NCI-H2107 treated with DMSO at 0.1 percent for 48 hours (cell line): ENCODE measurements around the gene SV2C.

ENCODE experiments used
- DNase-seq: peaks from one replicate; lab custom pipeline; 2025; ENCODE audit not compliant: unreplicated experiment; lab: John Stamatoyannopoulos, UW

SV2C gene

DNA sequence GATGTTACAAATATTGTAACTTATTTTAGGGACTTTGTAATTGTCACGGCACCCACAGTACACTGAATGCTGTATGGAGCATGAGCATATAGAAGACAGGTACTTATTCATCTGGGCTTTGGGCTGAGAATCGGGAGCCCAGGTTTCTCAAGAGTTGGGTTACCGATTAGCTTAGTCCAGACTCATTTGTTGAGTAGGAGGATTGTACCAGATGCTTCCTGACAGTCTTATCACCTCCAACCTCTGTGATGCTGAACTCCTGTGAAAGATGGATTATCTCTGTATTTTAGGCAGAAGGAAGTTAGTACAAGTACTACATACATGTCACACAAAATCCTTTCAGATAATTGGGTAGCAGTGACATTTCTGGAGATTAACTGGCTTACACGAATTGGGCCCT lies 79.2 kb downstream of the SV2C start:
- no peak for DNase-seq

DNA sequence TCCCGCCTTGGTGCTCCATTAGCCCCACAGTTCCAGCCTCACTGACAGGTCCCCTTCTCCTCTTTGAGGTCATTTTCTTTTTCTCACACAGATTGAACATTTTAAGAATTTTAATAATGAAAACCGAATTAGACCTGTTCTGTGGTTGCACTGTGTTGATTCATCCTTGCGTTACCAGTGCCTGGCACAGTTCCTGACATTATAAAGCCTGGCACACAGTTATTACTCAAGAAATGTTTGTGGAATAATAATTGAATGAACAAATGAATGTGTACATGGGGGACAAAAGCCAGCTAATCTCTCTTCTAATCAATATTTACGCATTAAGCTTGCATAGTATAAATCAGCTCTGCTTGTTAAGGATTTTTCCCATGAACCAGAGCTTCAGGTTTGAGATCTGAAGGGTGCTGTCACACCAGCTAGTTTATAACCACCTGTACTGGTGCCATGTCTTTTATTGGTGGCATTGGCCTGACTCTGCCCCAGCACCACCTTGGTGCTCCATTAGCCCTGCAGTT lies 80.0 kb downstream of the SV2C start:
- DNase-seq, result no peak

DNA sequence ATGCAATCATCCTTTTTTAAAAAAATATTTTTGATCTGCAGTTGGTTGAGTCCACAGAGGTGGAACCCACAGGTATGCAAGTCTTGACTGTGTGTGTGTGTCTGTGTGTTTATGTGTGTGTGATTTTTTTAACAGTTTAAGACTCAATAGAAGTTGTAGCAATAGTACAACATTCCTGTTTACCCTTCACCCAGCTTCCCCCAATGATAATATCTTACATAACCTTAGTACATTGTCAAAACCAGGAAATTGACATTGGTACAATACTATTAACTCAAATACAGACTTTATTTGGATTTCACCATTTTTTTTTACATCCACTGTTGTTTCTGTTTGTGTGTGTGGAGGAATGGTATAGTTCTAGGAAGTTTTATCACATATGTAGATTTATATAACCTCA lies 81.8 kb downstream of the SV2C start:
- DNase-seq, result no peak

DNA sequence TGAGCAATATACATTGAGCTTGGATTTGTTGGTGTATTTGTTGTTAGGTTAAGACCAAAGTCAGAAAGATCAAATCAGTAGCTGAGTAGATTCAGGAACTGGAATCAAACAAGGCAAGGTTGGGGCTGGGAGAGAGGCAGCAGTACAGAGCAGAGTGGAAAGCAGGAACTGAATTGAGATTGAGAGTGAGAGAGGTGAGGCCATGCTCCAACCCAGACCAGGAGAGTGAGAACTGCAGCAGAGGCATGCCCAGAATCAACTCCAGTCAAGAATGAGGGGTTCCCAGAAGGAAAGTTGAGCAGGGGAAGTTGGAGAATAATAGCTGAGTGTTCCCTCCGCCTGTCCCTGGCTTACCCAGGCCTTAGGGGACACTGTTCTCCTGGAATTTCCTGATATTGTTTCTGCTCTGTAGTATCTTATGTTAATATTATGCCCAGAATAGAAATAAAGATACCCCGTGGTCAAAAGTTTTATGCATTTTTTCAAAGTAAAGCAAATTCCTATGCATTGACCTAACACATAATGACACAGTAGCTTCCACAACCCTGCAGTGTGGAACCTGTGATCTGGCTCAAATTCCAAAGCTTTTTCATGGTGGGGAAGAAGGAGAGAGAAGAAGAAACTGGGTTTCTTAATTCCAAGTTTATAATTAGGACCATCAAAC lies 82.7 kb downstream of the SV2C start:
- no peak for DNase-seq

DNA sequence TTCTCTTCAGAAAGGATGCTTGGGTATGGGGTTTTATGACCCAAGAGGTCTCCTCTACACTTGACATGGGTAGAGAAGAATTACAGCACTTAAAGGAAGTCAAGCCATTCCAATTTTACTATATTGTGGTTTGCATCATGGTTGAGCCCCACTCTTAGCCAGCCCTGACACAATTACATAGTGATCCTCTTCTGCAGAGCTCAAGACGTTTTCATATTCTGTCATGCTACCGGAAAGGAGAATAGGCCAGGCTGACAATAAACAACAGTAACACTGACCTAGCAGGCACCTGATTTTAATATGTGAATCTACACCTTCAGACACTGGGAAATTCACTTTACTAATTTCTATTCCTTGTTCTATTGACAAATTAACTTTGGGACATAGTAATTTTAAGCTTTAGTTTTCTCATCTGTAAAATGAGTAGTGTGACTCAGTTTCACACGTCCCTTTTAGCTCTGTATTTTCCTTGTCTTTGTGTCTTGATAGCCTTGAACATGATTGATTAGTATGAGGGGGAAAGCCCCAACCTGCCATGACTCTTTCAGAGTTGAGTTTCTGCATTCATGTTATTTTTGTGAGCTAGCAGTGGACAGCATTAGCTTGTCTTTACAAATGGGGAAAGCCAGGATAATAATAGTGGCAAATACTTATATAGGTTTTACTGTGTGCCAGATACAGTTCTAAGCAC lies 83.8 kb downstream of the SV2C start:
- DNase-seq, result no peak

DNA sequence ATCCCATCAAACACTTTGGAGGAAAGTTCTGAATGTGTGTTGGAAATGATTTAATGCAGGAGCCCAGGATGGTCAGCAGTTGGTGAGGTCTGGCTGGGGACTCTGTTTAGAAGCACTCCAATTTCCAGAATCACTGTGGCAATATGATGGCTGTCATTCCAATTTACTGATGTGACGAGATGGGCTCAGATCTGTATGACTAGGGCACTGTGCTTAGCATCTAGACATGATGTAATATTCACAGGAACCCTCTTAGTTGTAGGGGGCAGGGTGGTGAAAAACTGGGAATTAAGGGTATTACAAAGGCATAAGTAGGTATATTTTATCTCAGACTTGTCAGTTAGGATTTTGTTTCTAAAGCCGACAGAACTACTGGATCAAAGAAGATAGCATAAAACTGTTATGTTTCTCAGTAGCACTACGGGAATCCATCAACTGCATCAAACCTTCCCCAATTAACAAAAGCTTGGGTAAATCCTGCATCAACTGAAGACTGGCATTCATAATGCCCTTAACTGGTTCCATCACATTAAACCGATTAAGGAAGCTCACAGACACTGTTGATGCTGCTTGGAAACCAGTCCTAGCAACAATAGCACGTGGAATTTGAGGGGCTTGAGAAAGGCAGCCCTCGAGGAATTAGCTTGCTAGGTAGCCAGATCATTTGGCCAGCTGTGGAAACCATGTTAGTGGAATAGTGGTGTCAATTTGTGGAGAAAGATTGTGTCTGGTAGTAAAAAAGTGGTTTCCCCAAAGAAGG lies 86.1 kb downstream of the SV2C start:
- no peak for DNase-seq

DNA sequence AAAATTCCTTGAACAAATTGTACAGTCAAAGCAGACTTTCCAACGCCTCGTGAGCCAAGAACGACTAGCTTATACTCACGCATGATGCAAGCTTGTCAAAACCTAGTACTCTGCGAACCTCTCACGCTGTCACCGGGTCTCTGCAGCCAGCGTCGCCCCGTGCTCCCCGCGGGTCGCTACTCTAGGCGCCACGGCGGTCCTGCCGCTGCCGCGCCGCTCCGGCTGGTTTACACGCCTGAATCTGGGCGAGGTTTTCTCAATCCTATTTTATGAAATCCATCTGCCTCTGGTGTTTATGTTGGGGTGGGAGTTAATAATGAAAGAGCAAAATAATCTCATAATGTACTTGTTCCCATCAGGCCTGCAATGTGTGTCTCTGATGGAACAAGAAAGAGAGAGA lies 90.9 kb downstream of the SV2C start:
- no peak for DNase-seq

DNA sequence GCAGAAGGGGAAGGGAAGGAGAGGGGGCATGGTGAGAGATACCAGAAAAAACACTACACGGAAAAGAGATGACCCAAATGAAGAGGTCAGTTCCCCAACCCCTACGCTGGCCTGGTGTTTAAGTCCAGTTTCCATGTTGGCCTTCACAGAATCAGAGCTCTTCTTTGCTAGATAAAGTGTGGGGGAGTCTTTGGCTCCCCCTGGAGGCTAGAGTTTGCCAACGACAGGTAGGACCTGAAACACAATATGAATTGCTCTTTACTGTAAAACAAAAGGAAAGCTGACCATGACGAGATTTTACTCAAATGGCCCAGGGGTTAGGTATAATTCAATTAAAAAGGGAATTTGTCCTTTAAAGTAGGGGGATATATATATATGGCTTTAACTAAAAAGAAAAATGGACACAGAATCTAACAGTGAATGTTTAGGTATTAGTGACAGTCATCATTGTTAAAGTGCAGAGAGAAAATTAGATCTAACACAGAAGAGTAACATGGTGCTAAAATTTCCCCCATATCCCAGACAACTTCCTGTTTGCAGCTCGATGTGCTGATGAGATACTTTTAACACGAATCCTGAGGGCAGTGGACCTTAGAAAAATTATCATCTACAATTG lies 92.0 kb downstream of the SV2C start:
- DNase-seq, result peak; percentile 19

DNA sequence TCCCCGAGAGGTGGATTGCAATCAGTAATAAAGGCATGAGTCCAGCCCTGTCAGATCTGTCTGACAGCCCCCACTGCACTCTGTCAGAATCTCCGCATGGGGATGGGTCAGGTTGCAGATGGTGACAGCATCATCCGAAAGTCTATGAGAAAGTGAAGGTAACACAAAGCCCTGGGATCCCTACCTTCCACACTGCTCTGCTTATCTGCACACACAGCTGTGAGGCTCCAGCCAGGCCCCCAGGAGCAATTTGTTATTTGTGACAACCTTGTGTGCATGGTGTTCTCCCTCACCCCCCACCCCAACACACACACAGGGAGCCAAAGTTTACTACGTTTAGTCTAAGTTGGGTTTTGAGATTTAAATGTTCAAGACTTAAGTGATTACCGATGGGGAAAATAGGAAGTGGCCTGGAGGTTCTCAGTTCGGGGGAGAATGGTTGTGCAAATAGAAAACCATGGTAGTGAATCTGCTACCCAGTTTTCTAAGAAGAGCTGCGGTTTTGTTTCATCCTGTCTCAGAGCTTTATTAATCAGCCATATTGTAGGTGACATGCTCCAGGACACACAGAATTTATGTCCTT lies 92.7 kb downstream of the SV2C start:
- DNase-seq, result no peak

DNA sequence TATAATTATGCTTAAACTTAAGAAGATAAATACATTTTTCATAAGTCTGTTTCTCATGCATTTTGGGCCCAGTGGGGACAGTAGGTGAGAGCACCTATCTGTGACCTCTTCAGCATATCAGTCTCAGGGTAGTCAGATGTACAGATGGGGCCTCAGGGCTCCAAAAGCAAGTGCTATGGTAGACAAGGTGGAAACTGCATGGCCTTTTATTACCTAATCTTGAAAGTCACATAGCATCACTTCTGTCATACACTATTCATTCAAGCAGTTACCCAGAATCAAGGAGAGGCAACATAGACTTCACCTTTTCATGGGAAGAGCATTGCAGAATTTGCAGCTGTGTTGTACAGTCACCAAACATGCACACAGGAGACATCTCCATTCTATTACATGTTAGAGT lies 94.8 kb downstream of the SV2C start:
- no peak for DNase-seq

DNA sequence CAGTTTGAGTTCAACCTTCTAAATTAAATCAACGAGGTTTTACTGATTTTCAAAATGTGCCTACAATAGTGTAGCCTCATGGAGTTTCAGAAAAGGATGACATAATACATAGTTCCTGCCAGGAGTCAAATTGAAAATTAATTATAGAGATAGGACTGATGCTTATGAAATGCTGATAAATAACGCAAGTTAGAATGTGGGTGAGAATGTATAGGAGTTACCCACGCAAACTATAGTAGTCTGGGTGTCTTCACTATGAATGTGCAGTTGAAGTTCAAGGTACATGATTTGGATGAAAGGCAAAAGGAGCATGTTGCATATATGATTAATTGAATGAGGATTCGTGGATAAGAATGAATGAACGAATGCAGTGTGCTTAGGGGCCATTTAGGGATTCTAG lies 95.7 kb downstream of the SV2C start:
- DNase-seq, result no peak

DNA sequence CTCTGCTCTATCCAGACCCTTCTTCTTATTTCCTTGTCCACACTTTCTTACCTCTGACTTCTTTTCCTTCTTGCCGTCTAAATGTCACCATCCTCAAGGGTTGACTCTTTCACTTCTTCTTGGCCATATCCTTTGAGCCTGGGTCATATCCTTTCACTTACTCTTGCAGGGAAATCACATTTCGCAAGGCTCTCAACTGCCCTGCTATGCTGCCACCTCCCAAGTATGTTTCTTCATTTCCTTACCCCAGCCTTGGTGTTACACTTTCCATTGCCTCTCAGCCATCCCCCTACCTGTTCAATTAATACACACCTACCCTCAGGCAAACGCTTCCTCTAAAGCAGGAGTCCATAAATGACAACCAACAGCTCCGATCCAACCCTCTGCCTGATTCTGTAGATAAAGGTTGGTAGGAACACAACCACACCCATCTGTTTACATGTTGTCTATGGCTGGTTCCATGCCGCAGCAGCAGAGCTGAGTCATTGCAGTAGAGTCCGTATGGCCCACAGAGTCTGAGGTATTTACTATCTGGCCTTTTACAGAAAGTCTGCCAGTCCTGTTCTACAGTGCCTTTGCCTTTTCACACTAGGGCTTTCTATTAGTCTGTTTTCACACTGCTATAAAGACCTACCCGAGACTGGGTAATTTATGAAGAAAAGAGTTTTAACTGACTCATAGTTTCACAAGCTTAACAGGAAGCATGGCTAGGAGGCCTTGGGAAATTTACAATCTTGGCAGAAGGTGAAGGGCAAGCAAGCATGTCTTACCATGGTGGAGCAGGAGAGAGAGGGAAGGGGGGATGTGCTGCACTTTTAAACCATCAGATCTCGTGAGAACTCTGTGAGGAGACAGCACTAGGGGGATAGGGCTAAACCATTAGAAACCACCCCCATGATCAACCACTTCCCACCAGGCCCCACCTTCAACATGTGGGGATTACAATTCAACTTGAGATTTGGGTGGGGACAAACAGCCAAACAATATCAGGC lies 97.9 kb downstream of the SV2C start:
- DNase-seq, result no peak

DNA sequence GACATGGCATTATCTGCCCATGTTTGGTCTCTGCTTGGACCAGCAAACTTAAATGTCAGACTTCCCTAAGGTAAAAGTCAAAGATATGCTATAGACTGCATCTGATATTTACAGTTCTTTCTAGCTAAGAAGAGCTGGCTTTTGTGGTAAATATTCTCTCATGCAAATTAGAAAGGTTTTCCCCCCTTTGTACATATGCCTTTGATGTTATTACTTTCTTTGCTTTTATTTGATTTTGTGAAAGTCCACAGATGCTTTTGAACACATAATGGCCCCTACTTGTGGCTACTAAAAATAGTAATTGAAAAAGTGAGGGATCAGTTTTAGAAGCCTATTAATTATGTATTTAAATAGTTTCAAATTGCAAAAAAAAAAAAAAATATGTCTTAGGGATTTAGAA lies 104.2 kb downstream of the SV2C start:
- no peak for DNase-seq

DNA sequence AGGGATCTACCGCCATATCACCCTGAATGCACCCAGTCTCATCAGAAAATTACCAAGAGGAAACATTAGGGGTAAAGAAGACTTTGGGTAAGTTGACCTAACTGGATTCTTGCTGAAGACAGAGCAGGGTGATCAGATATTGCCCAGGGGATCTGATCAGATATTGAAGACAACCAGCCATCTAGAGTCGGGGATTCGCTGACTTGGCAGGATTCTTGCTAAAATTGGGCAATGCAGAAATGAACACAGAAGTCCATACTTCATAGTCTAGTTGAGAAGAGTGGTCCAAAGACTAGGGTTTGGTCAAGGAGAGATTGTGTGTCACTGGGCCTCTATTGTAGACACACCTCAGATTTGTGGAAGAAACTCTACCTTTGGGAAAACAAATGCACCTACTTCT lies 107.2 kb downstream of the SV2C start:
- no peak for DNase-seq

DNA sequence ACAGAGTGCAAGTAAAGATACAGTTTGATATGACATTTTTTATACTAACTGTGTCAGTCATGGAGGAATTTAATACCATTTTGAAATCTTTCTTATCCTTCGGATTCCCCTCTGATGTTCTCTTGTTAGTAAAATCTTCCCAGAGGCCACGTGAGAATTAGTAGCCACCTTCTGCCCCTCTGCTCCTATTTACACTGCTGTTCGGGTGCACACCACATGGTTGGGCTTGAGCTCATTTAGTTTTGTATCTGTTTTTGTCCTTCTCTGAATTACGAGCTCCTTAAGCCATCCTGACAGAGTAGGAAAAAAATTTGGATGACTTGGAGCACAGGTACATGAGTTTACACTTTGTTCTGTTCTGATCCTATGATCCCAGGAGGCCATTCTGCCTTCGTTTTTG lies 109.7 kb downstream of the SV2C start:
- no peak for DNase-seq

DNA sequence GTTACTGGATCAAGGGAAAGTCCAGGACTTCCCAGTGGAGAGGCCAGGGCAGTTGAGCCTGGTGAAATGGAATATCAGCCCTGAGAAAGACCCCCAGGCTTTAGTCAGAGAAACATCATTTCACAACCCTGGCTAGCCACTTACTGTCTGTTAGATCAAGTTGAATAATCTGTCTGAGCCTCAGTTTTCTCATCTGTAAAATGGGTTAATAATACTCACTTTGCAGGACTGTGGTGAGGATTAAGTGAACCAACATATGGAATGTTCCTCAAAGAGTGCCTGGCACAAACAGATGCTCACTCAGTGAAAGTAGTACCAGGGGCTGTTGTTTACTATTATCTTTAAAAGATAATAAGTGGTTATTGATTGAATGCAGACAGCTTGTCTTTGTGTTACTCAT lies 110.5 kb downstream of the SV2C start:
- no peak for DNase-seq

DNA sequence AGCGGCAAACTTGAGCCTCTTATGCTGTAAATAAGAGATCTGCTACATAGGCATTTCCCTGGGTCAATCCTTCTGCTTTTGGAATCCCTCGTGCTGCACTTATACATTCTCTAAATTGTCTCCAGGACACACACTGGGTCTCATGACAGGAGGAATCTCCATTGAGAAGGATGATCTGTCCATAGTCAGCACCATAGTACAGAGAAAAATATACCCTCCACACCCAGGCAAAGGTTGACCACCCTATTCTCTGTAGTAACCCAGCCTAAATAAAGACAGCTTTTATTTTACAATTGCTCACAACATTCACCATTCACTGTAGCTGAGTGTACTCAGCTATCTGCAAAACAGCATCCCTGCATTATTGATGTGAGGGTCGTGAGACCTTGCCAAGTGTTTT lies 111.2 kb downstream of the SV2C start:
- no peak for DNase-seq

DNA sequence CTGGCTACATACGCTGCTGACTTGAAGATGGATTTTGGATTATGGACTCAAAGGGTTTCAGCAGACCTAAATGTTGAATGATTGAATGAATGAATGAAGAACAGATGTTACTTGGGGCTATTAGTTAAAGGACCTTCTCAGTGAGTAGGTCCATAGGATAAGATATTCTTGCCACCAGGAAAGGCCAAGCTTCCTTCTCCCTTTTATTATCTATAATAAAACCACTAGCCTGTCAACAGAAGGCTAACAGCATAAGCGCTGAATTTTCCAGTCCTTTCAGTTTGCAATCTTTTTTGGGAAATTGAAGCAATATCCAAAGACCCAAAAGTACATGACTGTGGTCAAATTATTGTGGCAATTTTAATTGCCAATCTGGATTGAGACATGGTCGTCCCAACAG lies 113.3 kb downstream of the SV2C start:
- no peak for DNase-seq

DNA sequence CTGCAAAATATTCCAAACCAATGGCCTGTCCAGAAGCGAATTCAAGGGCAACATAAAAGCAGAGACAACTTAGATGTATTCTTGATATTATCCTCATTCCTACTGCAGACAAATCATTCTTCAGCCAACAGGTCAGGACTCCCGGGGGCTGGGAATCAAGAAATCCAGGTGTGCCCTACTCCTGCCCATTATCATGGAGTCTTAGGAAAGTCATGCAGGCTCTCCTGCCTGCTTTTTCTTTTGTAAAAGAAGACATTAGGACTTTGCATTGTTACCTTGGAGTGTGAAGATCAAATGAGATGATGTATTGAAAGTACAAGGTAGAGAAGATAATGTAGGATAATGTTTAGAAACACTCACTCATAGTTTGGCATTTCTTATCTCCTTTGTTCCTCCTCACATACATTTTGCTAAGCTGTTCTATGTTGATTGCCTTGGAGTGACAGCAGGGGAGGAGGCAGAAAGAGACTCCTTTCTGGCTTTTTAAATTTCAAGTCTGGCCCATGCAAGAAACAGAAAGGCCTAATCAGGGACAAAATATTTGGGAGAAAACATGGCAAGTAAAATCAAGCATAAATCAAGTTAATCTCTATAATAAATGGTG lies 113.8 kb downstream of the SV2C start:
- DNase-seq, result no peak

DNA sequence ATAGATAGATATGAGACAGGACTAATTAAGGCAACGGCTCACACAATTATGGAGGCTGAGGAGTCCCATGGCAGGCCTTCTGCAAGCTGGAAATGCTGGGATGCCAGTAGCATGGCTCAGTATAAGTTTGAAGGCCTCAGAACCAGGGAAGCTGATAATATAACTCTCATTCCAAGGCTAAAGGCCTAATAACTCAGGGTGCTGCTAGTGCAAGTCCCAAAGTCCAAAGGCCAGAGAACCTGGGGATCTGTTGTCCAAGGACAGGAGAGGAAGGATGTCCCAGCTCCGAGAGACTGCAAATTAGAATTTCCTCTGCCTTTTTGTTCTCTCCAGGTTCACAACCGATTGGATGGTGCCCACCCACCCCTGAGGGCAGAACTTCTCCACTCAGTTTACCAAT lies 114.5 kb downstream of the SV2C start:
- no peak for DNase-seq
